Measurements from ENCODE around the gene ECHS1.
"Not testable (repeated sequence)": the region's sequence is repeated elsewhere in the genome, so short reads cannot be mapped to it uniquely, and the experiment has no call there.

The ECHS1 gene

GRCh38 chr10:133337370-133337725, 35.8 kb downstream of the ECHS1 start:
- FAIRE-seq: no peak

GRCh38 chr10:133336577-133337369, 36.4 kb downstream of the ECHS1 start, which contains the start of gene CALY:
Gene CALY (minus strand): TSS chr10:133336896. CDS start chr10:133328989, 7,907 bp downstream.
- no peak for FAIRE-seq

- no peak for FAIRE-seq
Observed at GRCh38 chr10:133336118-133336576, 37.0 kb downstream of the ECHS1 start.

GRCh38 chr10:133335246-133336117, 37.7 kb downstream of the ECHS1 start:
- FAIRE-seq: no peak

GRCh38 chr10:133334503-133335245, 38.5 kb downstream of the ECHS1 start:
- FAIRE-seq: no peak

- FAIRE-seq: no peak
Observed at GRCh38 chr10:133332936-133333699, 40.0 kb downstream of the ECHS1 start.

GRCh38 chr10:133329491-133330202, 43.5 kb downstream of the ECHS1 start:
- FAIRE-seq: peak; percentile 69

GRCh38 chr10:133328358-133329343, 44.5 kb downstream of the ECHS1 start:
- no peak for FAIRE-seq

GRCh38 chr10:133327651-133328357, 45.4 kb downstream of the ECHS1 start:
- no peak for FAIRE-seq

- no peak for FAIRE-seq
Observed at GRCh38 chr10:133326745-133327650, 46.2 kb downstream of the ECHS1 start.

- no peak for FAIRE-seq
Observed at GRCh38 chr10:133326223-133326551, 47.0 kb downstream of the ECHS1 start.

GRCh38 chr10:133325440-133326222, 47.5 kb downstream of the ECHS1 start:
- FAIRE-seq: no peak

- FAIRE-seq: no peak
Observed at GRCh38 chr10:133324857-133325260, 48.3 kb downstream of the ECHS1 start.

- no peak for FAIRE-seq
Observed at GRCh38 chr10:133324198-133324792, 48.9 kb downstream of the ECHS1 start.

- not testable (repeated sequence) for FAIRE-seq
Observed at GRCh38 chr10:133322064-133322709, 51.0 kb downstream of the ECHS1 start.

GRCh38 chr10:133320852-133321422, 52.2 kb downstream of the ECHS1 start:
- FAIRE-seq: not testable (repeated sequence)

All from A204.1 (cell line).